ENCODE measurements around the gene NUP58.

Gene NUP58

DNA sequence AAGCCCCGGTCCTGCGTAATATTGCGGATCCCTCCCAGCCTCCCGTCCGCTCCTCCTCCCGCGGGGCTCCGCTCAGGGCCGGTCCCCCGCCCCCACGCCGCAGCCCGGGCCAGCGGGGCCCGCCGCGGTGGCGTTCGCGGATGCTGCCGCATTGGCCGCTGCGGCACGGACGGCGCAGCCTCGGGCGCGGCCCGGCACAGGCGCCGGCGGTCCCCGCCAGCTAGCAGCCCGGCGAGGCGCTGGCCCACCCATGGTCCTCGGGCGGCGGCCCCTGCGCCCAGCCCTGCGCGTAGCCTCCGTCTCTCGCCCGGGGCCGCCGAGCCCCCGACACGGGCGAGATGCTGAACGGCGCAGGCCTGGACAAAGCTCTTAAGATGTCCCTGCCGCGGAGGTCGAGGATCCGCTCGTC is 70.5 kb downstream of the NUP58 start, which contains the start of gene ATP8A2:
ATP8A2 (plus strand) TSS at position 100 of the 409 bp plus-strand sequence; CDS start at position 339, 239 bp downstream.
- Histone ChIP-seq H3K27ac (no peak within 1 kb of the TSS), H3K9ac (no peak within 1 kb of the TSS), H3K9me3 (peaks cover 18% of the 10 kb centered on the region), H3K27me3 (peaks cover 47% of the 10 kb centered on the region), H4K20me1 (no peaks in the 10 kb centered on the region), H3K4me3 (no peak within 1 kb of the TSS), H3K36me3 (no peaks in the 10 kb centered on the region), H3K4me2 (no peak within 1 kb of the TSS), H3K4me1 (no peaks in the 10 kb centered on the region)
- TF ChIP-seq Cebpa-rat (IDR thresholded peaks at IDR 0.05): no peak

DNA sequence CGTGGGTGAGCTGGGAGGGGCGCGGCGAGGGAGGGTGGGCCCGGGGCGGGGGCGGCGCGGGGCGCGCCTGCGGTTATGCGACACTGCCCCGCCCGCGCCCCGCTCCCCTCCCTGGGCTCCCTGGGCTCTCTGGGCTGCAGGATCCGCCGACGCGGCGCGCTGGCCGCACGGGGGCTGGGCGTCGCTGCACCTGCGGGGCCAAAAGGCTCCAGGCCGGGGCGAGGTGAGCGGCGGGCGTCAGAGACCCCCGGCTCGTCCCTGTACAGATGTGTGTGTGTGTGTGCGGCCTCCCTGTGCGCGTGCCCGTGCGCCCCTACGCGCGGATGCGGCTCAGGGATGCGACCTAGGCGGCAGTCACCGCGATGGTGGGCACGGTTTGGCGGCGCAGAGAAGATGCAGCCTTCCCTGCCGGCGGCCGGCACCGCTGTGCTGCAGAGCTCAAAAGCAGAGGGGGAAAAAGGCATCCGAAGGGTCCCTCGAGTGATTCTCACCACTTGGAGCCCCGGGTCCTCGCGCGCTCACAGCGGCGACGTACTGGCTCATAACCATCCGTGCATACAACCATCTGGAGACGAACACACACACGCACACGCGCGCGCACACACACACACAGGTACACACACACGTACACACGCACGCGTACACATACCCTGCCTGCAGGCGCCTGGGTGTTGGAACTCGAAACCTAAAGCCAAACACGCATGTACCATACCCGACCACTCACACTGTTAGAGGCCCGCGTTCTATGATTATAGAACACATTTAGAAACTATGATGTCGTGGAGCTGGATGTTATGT is 71.1 kb downstream of the NUP58 start:
- H3K27ac ChIP-seq: no peak overlapping the region
- peaks cover 18% of the 10 kb centered on the region for H3K9me3 ChIP-seq
- H4K20me1 ChIP-seq: no peaks in the 10 kb centered on the region
- no peak overlapping the region for H3K9ac ChIP-seq
- H3K4me3 ChIP-seq: no peak overlapping the region
- no peaks in the 10 kb centered on the region for H3K4me1 ChIP-seq
- H3K27me3 ChIP-seq: peaks cover 47% of the 10 kb centered on the region
- H3K36me3 ChIP-seq: no peaks in the 10 kb centered on the region
- no peak overlapping the region for H3K4me2 ChIP-seq
- TF ChIP-seq Cebpa-rat (IDR thresholded peaks at IDR 0.05): no peak

DNA sequence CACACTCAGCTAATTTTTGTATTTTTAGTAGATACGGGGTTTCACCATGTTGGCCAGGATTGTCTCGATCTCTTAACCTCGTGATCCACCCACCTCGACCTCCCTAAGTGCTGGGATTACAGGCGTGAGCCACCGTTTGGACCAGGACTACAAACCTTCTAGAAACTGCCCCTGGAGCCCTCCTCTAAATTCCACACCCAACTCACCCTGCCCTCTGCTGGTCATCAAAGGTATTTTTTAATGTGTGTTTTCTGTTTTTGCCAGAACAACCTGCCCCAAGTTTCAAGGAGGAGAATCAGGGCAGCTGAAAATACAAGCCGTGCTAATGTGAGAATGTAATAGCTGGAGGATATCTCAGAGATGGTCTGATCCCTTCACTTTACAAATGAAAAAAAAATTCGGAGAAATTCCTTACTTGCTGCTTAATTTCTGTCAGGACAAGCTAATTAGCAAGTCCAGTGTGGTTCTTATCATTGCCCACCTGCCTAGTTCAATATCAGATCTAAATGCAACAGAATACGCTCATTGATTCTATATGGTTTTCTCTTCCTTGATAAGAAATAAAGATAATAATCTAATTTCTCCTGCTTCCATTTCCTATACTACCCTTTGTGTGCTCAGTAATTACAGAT is 74.4 kb downstream of the NUP58 start:
- H3K9me3 ChIP-seq: peaks cover 18% of the 10 kb centered on the region
- H4K20me1 ChIP-seq: no peaks in the 10 kb centered on the region
- no peak overlapping the region for H3K9ac ChIP-seq
- no peak overlapping the region for H3K27ac ChIP-seq
- no peaks in the 10 kb centered on the region for H3K36me3 ChIP-seq
- H3K4me1 ChIP-seq: no peaks in the 10 kb centered on the region
- no peak for TF ChIP-seq Cebpa-rat (IDR thresholded peaks at IDR 0.05)
- no peak overlapping the region for H3K4me3 ChIP-seq
- H3K4me2 ChIP-seq: no peak overlapping the region
- peaks cover 46% of the 10 kb centered on the region for H3K27me3 ChIP-seq

DNA sequence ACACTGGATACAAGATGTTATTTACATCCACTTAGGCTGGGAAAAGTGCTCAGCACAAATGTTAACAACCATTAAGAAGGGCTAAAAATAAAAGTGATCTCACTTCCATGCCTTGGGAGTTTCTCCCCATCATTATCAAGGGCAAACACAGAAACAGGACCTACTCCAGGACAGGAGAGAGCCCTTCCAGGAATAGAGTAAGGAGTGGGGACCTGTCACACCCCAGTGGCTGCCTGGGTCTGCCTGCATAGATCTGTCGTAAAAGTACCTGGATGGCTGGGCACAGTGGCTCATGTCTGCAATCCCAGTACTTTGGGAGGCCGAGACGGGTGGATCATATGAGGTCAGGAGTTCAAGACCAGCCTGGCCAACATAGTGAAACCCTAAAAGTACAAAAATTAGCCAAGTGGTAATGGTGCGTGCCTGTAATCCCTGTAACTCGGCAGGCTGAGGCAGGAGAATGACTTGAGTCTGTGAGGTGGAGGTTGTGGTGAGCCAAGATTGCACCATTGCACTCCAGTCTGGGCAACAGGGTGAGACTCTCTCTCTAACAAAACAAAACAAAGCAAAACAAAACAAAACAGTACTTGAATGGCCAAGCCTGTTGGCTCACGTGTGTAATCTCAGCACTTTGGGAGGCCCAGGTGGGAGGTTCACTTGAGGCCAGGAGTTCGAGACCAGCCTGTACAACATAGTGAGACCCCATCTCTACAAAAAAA is 76.0 kb downstream of the NUP58 start:
- H4K20me1 ChIP-seq: no peaks in the 10 kb centered on the region
- H3K4me2 ChIP-seq: no peak overlapping the region
- peaks cover 6% of the 10 kb centered on the region for H3K9me3 ChIP-seq
- TF ChIP-seq Cebpa-rat (IDR thresholded peaks at IDR 0.05): no peak
- no peaks in the 10 kb centered on the region for H3K4me1 ChIP-seq
- H3K36me3 ChIP-seq: no peaks in the 10 kb centered on the region
- peaks cover 30% of the 10 kb centered on the region for H3K27me3 ChIP-seq
- H3K27ac ChIP-seq: no peak overlapping the region
- no peak overlapping the region for H3K9ac ChIP-seq
- H3K4me3 ChIP-seq: no peak overlapping the region

DNA sequence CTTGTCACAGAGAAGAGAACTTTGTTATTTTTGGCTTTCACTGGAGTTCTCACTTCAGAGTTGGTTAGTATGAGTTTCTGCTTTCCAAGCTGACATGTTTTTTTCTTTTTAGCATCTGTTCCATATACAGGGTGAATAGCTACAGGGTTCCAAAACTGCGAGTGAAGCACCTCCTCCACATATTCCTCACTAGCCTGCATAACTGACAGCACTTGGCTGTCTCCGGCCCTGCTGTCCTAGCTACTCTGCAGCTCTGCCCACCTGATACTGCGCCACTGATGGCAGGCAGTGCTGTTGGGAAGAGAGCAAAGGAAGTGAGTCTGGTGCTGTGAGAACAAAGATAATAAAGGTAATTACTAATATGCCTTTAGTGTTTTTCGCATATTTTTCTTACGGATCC is 77.1 kb downstream of the NUP58 start:
- Histone ChIP-seq H3K9ac (no peak overlapping the region), H3K4me1 (no peaks in the 10 kb centered on the region), H3K27me3 (peaks cover 19% of the 10 kb centered on the region), H3K4me2 (no peak overlapping the region), H3K9me3 (no peaks in the 10 kb centered on the region), H3K4me3 (no peak overlapping the region), H4K20me1 (no peaks in the 10 kb centered on the region), H3K36me3 (no peaks in the 10 kb centered on the region), H3K27ac (no peak overlapping the region)
- TF ChIP-seq Cebpa-rat (IDR thresholded peaks at IDR 0.05): no peak

DNA sequence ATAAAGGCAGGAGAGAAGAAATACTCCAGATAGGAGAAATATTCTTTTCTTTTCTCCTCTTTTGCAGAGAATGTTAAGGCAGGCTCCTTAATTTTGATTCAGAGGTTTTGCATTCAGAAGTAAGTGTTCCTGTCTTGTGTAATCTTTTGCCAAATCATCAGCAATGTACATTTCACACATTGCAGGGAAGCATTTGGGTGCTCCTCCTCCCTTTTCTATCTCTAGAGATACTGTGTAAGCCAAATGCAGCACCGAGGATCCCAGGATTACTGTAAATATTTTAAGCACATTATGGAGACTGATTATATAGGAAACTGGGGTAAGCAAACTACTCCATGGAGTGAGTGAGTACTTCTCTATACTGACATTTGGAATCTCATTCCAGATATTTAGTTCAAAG is 77.6 kb downstream of the NUP58 start:
- Histone ChIP-seq H3K4me1 (no peaks in the 10 kb centered on the region), H3K9ac (no peak overlapping the region), H3K27me3 (peaks cover 14% of the 10 kb centered on the region), H4K20me1 (no peaks in the 10 kb centered on the region), H3K9me3 (no peaks in the 10 kb centered on the region), H3K4me3 (no peak overlapping the region), H3K36me3 (no peaks in the 10 kb centered on the region), H3K27ac (no peak overlapping the region), H3K4me2 (no peak overlapping the region)
- TF ChIP-seq Cebpa-rat (IDR thresholded peaks at IDR 0.05): no peak

DNA sequence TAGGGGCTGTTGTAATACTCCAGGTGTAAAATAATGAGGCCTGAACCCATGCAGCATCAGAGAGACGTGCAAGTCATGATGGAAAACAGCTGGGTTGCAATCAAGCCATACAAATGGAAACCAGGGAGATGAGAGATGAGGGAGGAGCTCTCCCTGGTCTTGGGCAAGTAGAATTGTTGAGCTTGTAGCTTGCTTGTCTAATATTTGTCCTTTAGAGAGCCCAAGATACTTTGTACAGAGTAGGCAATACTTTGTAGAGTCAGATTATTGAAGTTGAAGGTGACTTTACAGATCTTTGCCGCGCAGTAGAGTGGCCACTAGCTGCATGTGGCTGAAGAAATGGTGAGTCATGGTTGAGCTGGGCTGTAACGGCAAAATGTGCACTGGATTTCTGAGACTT is 78.7 kb downstream of the NUP58 start:
- H3K4me2 ChIP-seq: no peak overlapping the region
- H3K36me3 ChIP-seq: no peaks in the 10 kb centered on the region
- H3K4me3 ChIP-seq: no peak overlapping the region
- no peak overlapping the region for H3K9ac ChIP-seq
- no peaks in the 10 kb centered on the region for H4K20me1 ChIP-seq
- H3K4me1 ChIP-seq: no peaks in the 10 kb centered on the region
- TF ChIP-seq Cebpa-rat (IDR thresholded peaks at IDR 0.05): no peak
- H3K27me3 ChIP-seq: peaks cover 3% of the 10 kb centered on the region; the same call in 1 of the 2 replicates
- H3K27ac ChIP-seq: no peak overlapping the region
- H3K9me3 ChIP-seq: no peaks in the 10 kb centered on the region

DNA sequence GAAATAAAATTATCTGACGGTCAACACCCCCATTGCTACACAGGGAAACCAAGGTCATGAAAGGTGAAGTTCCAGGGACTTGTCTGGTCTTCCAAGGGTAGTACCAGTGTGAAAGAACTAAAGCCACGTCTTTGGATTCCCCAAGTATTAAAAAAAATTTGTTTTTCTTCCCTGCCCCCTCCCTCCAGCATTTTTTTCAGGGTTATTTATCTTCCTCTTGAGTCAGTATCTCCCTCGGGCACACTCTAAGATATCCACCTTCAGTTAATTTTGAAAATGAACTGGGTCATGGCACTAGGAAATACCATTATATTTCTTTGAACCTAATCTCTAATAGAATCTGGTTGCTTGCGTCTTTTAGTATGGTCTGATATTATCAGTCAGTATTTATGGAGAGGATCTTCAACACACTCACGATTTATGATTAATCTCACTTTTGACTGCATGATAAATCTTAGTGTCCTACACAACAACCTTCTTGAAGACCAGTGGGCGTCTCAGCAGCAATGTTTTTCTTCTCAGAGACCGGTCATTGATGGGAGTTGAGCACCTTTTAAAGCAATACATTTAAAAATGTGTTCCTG is 79.4 kb downstream of the NUP58 start:
- no peak overlapping the region for H3K9ac ChIP-seq
- H3K27me3 ChIP-seq: no peaks in the 10 kb centered on the region

DNA sequence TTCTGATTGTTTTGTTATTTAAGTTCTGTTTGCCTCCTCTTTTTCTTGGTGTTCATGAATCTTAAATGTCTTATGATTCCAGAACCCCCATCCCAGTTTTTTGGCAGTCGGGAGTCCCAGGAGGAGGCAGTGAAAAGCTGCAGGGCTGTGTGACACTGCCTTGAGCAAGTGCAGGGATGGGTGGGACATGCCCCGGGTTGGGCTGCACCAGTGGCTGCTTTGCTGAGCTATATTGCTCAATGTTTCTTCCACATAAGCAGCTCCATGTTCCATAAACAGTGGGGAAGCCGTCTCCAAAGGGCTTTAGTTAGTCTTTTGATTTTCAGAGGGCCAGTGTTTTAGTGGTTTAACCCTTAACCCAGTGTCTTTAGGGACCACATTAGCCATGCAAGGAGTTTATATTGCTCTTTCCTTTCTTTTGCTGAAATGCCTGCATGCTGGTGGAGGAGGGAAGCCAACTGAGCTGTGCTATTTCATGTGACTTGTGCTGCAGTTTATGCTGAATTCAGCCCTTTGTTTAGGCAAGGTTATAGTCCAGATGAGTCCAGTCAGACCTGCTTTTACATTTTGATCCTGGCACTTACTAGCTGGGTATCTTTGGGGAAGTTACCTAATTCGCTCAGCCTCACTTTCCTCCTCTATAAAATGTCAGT is 83.5 kb downstream of the NUP58 start:
- no peak overlapping the region for H3K4me2 ChIP-seq
- no peaks in the 10 kb centered on the region for H3K4me1 ChIP-seq
- H3K36me3 ChIP-seq: no peaks in the 10 kb centered on the region
- no peak overlapping the region for H3K4me3 ChIP-seq
- H3K9me3 ChIP-seq: 0 out of 2 replicates have a peak, but pooled peaks cover 6% of the 10 kb centered on the region
- no peak for TF ChIP-seq Cebpa-rat (IDR thresholded peaks at IDR 0.05)
- H3K27ac ChIP-seq: no peak overlapping the region
- no peaks in the 10 kb centered on the region for H3K27me3 ChIP-seq
- H3K9ac ChIP-seq: no peak overlapping the region
- no peaks in the 10 kb centered on the region for H4K20me1 ChIP-seq

More for the DNA sequence above, 79.4 kb downstream of the NUP58 start:
- no peak overlapping the region for H3K27ac ChIP-seq
- no peaks in the 10 kb centered on the region for H3K36me3 ChIP-seq
- no peaks in the 10 kb centered on the region for H4K20me1 ChIP-seq
- H3K4me2 ChIP-seq: no peak overlapping the region
- no peak overlapping the region for H3K4me3 ChIP-seq
- TF ChIP-seq Cebpa-rat (IDR thresholded peaks at IDR 0.05): no peak
- no peaks in the 10 kb centered on the region for H3K4me1 ChIP-seq
- H3K9me3 ChIP-seq: no peaks in the 10 kb centered on the region

Data from BLaER1 (cell line).